Loucy (cell line): ENCODE results near the gene TMEM51.

ENCODE experiments used
- EZH2phosphoT487 ChIP-seq: fragments of 200-600 bp; IDR thresholded peaks from 2 replicates; pipeline ENCODE4 v1.6.1; 2018; ENCODE audit warnings: antibody characterized with exemption, mild to moderate bottlenecking, moderate library complexity, borderline replicate concordance
- TF ChIP-seq, protein P1 (sequence below): fragments of 200-600 bp; sonication (generic); conservative IDR thresholded peaks from 2 replicates; pipeline ENCODE4 v1.5.1; 2014; ENCODE audit warnings: mild to moderate bottlenecking, antibody characterized with exemption, low read length

DNA sequence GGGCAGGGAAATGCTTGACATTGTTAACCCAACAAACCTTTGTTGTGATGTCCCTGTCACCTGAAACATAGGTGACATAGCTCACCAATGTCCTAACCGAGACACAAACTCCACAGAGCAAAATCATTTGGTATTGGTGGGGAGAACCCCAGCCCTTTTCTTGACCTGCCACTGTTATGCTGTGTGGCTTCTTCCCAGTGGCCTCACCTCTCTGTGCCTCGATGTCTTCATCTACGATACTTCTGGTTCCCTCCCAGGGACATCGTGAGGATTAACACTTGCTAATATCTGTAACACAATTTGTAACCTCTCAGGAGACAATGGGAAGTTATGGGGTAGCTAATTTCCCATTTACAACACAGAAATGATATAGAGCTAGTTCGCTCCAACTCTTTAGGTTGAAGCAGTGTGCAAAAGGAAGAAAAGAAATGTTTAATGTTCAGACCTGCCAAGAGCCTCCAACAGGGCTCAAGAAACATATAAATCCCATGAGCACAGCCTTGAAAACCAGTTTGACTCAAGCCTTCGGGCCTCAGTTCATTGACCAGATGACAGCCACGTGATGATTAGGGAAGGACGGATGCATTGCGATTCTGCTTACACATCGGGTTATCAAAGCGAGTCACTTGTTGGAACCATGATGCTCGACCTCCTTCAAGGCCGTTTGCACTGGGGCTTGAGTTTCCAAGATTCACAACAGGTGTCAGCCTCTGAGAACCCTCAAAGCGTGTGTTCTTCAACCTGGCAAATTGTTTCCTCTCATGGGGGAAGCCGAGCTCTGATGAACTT, 37.8 kb upstream of the TMEM51 start:
- TF ChIP-seq, protein P1, sequence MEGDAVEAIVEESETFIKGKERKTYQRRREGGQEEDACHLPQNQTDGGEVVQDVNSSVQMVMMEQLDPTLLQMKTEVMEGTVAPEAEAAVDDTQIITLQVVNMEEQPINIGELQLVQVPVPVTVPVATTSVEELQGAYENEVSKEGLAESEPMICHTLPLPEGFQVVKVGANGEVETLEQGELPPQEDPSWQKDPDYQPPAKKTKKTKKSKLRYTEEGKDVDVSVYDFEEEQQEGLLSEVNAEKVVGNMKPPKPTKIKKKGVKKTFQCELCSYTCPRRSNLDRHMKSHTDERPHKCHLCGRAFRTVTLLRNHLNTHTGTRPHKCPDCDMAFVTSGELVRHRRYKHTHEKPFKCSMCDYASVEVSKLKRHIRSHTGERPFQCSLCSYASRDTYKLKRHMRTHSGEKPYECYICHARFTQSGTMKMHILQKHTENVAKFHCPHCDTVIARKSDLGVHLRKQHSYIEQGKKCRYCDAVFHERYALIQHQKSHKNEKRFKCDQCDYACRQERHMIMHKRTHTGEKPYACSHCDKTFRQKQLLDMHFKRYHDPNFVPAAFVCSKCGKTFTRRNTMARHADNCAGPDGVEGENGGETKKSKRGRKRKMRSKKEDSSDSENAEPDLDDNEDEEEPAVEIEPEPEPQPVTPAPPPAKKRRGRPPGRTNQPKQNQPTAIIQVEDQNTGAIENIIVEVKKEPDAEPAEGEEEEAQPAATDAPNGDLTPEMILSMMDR = no peak
- TF ChIP-seq EZH2phosphoT487 = no peak
